DMS53 (cell line): Measurements from ENCODE around the gene ST3GAL5.

Source experiments
- DNase-seq: peaks from one replicate; lab custom pipeline; 2025; lab: John Stamatoyannopoulos, UW

ST3GAL5 gene

GRCh38 chr2:85806358-85807118 lies 82.3 kb downstream of the ST3GAL5 start:
- peak; percentile 90 for DNase-seq

- DNase-seq: peak; percentile 70
Observed at GRCh38 chr2:85804583-85804982, 84.2 kb downstream of the ST3GAL5 start.

- no peak for DNase-seq
Observed at GRCh38 chr2:85803704-85804425, 84.9 kb downstream of the ST3GAL5 start.

- DNase-seq: peak; percentile 62
Observed at GRCh38 chr2:85802354-85803103, 86.3 kb downstream of the ST3GAL5 start.

- DNase-seq: no peak
Observed at GRCh38 chr2:85801871-85802270, 86.9 kb downstream of the ST3GAL5 start.

GRCh38 chr2:85800586-85800985 lies 88.2 kb downstream of the ST3GAL5 start:
- peak; percentile 26 for DNase-seq

GRCh38 chr2:85799215-85799956 lies 89.4 kb downstream of the ST3GAL5 start:
- peak; percentile 90 for DNase-seq

- DNase-seq: peak; percentile 42
Observed at GRCh38 chr2:85797921-85798320, 90.9 kb downstream of the ST3GAL5 start.

GRCh38 chr2:85797263-85797660 lies 91.5 kb downstream of the ST3GAL5 start:
- no peak for DNase-seq

- DNase-seq: no peak
Observed at GRCh38 chr2:85796341-85797262, 92.2 kb downstream of the ST3GAL5 start.

- DNase-seq: no peak
Observed at GRCh38 chr2:85796046-85796340, 92.8 kb downstream of the ST3GAL5 start.

- DNase-seq: no peak
Observed at GRCh38 chr2:85795331-85796045, 93.3 kb downstream of the ST3GAL5 start.

- DNase-seq: no peak
Observed at GRCh38 chr2:85794491-85795121, 94.2 kb downstream of the ST3GAL5 start.

- no peak for DNase-seq
Observed at GRCh38 chr2:85794038-85794441, 94.8 kb downstream of the ST3GAL5 start.

GRCh38 chr2:85793584-85793983 lies 95.2 kb downstream of the ST3GAL5 start:
- DNase-seq: no peak

GRCh38 chr2:85792783-85793441 lies 95.9 kb downstream of the ST3GAL5 start:
- no peak for DNase-seq

- no peak for DNase-seq
Observed at GRCh38 chr2:85791704-85792565, 96.9 kb downstream of the ST3GAL5 start.

GRCh38 chr2:85790499-85791188 lies 98.1 kb downstream of the ST3GAL5 start:
- DNase-seq: no peak
